GM19452 (cell line): ENCODE results near the gene MRO.
"Not testable (repeated sequence)": the region's sequence is repeated elsewhere in the genome, so short reads cannot be mapped to it uniquely, and the experiment has no call there.

Experiments
- ATAC-seq: cut with Tn5 transposase; IDR thresholded peaks from one replicate; pipeline ENCODE4 v1.9.1; 2021; ENCODE audit not compliant: unreplicated experiment

MRO gene

DNA sequence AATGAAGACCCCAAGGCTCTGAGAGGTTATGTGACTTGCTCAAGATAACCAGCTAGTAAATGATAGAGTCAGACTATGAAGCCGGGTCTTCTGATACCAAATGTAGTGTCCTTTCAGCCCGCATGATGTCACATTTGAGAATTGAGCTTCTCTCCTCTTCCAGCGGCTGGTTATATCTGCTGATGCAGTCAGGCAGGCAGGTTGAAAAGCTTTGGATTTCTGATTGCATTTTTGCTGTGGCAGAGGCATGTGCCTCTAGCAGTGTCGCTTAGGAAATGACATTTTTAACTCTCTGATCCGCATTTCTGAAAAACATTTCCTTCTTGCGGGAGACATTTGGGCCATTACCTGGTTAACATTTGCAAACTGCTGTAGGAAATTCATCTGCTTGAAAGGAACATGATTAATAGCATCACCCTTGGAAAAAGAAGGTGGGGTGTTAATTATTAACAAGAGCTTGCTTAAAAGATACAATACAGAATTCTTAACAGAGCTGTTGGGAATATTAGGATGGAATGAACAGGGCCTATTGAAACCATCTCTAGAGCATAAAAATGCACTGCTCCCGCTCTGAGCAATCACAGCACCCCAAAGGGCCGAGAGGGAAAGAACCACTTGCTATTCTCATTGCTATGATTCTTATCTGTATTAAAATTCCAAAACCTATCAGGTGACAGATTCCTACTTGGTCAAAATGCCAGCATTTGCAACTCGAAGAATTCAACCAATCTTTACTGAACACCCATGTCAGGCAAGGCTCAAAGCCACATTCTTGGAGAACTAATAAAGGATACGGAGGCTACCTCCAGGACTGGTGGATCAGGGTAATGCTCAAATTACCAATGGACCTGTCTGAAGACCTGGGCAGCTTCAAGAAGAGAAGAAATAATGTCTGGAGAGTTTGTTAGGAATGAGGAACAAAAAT is 25.9 kb downstream of the MRO start:
- no peak for ATAC-seq

DNA sequence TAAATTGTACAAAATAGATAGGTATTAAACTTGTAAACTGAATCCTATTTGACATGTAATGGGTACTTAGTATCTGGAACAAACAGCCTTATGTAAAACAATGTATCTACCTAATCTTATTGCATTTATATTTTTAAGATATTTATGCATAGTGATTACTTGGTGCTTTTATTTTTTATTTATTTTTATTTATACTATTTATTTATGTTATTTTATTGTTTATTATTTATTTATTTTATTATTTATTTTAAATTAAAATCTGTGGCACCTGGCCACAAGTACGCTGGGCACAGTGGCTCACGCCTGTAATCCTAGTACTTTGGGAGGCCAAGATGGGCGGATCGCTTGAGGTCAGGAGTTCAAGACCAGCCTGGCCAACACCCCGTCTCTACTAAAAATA is 26.9 kb downstream of the MRO start:
- no peak for ATAC-seq

DNA sequence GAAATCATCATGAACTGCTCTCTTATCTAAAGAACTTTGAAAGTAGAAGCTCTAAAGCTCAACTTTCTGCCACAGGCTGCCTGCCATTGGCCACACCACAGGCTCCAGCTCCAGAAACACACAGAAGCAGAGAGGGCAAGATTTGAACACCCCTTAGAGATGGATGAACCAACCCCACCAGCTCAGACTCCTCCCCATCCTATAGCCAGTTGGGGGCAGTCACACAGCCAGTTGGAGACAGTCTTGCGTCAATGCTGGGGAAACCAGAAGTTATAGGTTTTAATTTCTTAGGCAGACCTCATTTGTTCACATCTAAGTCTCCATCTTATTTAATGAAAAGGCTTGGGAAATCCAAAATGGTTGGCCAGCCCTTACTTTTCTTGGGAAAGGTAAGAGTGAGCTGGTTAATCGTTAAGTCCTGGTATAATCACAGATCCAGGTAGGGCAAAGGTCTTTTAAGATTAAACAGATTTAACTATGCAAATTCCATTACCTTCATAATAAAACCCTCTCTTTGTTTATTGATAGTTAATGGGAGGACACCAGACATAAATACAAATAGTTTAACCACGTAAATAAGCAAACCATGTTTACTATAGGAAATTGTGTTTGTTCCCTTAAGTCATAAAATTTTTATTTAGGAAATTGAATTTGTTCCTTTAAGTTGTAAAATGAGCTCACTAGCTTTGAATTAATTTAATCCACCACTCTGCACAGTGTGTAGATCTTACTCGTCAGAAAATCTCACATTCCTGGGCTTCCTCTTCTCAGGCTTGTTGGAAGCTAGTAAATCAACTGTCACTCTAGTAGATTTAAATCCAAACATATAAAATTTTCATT is 28.0 kb downstream of the MRO start:
- no peak for ATAC-seq

DNA sequence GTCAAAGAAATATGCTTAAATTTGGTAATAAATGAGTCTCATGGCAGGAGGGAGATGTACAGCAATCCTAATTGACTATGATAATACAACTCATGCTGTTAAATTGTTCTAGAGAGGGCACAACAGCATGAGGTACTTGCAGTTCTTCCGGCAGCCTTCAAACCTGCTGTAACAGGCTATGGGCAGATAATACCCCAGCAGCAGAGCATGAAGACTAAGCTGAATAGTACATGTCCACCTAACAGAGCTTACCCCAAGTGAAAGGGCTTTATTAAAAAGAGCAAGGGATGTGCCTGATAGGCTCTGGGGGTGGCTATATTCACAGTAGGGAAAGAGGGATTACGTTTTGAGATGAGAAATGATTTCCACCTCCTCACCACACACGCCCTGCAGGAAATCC is 28.9 kb downstream of the MRO start:
- no peak for ATAC-seq

DNA sequence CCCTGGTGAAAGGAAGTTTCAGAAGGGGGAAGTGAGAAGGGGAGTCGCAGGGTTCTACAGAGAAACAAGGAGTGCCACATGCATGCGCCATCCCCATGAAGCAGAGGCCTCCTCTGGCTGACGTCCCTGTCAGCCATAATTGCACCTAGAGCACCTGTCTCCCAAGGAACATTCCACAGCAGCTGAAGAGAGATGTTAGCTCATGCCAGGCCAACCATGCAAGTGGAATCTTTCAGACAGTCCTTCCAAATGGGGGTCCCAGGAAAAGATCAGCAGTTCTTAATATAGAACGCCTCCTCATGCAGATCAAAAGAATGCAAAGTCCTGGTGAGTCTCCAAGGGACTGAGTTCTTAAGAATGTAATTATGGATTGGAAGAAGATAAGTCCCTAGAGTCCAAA is 29.6 kb downstream of the MRO start:
- ATAC-seq: no peak

DNA sequence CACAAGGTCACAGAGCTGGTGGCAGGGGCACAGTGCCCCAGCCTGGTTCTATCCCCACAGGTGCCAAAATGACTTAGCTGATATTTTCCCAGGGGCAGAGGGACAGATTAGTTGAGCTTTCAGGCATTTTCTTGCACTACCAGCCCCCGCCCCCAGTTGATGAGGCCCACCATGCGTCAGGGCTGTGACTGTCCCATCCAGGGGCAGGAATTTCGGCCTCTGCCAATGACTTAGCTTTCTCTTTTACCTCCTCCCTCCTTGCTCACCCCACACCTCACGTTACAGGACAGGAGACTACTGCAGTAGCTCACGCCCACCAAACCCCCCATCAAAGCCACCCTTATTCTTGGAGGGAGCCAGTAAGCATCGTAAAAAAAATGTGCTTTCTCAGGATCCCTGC is 31.5 kb downstream of the MRO start:
- no peak for ATAC-seq

DNA sequence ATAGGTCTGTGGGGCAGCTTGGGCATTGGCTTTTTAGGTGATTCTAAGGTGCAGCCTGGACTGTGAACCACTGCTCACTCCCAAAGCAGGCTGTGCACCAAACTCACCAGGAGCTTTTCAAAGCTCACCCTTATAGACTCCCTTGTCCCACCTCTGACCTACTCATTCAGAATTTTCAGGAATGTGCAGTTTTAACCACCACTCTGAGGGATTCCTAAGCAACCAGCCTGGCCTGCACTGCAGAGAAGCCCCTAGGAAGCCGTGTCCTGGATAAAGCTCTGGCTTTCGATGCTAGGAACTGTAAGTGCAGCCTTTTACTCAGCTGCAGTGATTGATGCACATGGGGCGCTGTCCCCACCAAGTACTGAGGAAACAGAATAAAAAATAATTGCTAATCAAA is 33.0 kb downstream of the MRO start:
- no peak for ATAC-seq

DNA sequence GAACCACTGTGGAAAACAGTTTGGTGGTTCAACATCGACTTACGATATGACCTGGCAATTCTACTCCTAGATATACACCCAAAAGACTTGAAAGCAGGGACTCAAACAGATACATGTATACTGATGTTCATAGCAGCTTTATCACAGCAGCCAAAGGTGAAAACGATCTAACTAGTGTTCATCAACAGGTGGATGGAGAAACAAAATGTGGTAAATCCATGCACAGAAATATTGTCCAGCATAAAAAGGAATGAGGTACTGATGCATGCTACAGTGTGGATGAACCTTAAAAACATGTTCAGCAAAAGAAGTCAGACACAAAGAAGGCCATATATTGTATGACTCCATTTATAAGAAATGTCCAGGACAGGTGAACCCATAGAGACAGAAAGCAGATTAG is 36.3 kb downstream of the MRO start:
- no peak for ATAC-seq

DNA sequence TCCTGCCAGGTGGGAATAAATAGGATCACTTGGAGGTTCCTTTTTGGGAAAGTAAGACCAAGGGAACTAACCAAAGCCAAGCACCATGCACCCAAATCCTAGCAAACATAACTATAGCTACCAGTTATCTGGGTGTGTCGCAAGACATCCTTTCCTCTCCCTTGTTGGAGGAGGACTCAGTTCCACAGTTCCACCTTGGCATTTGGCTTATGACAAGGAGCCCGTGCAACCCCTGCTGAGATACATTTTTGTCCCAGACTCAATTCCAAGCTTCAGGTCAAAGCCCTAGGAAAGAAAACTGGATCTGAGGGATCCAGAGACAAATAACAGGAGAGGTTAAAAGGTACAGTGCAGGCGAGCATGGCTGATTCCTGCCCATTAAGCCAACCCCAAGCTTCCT is 40.8 kb downstream of the MRO start:
- ATAC-seq: not testable (repeated sequence)

DNA sequence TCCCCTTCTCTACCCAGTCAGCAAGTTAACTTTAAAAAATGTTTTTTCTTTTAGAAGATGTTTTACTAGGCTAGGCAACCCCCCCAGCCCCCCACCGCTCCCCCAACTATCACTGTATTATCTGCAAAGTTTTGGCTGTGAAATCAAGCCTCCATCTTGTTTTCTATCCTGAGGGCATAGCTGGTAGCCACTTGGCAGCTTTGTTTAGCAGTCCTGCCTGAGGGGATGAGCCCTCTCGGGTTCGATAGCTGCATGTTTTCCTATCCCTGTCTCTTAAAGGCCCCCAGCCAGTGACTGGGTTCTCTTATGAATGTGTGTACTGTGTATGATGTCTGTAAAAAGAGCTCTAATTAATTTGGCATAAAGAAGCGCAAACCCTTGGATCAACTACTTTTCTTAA is 43.4 kb downstream of the MRO start:
- ATAC-seq: no peak

DNA sequence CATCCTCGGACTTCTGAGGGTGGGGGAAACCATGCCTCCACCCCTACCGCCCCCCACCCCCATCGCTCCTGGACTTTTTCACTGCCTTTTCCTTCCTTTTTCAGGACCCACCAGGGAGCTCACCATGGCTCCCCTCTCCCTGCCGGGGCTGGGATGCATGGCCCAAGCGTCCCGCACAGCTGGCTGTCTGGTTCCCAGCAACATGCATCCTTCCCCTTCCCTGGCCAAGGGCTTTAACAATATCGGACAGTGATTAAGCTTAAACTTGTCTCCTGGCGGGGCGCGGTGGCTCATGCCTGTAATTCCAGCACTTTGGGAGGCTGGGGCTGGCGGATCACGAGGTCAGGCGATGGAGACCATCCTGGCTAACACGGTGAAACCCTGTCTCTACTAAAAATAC is 44.1 kb downstream of the MRO start:
- no peak for ATAC-seq

DNA sequence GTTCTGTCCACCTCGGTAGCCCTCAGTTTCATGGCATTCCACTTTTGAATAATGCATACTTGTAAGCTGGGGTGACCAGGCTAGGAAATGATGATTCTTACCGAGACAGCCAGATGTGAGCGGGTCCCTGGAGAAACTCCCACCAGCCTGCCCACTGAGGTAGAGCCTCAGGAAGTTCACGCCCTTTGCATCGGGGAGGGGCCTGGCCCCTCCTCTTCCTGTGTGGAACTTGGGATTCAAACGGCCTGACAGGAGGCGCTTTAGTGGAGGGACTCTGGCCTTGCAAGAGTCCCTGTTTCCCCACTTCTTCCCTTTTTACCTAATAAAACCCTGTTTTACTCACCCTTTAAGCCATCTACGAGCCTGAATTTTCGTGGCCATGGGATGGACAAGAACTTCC is 44.6 kb downstream of the MRO start:
- no peak for ATAC-seq

DNA sequence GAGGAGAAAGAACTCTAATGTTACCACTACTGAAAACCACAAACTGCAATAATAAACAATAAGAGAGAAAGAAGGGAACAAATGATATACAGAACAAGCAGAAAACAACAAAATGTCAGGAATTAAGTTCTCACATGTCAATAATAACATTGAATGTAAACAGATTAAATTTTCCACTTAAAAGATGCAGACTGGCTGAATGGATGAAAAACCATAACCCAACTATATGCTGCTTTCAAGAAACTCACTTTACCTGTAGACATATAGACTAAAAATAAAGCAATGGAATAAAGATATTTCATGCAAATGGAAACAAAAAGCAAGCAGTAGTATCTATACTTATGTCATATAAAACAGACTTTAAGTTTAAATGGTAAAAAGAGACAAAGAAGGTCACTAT is 50.4 kb downstream of the MRO start:
- no peak for ATAC-seq

DNA sequence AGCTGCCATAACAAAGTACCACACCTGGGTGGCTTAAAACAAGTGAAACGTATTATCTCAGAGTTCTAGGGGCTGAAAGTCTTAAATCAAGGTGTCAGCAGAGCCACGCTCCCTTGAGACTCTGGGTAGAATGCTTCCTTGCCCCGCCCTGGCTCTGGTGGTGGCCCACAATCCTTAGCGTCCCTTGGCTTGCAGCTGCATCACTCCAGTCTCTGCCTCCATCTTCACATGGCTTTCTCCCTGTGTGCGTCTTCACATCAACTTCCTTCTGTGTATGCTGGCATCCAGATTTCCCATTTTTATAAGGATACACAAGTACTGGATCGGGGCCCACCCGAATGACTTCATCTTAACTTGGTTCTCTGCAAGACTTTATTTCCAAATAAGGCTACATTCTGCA is 62.5 kb downstream of the MRO start:
- ATAC-seq: no peak

DNA sequence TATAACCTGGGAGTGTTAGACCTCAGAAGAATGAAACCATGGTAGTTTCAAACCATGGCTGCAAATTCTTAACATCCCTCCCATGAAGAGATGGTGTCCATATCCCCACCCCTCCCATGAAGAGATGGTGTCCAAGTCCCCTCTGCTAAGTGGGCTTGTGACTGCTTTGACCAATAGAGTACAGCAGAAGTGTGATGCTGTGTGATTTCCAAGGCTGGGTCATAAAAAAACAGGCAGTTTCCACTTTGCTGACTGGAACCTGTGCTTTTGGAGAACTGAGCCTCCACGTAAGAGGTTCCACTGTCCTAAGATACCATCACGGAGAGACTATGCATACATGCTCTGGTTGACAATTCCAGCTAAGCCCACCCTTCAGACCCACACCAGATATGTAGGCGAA is 65.5 kb downstream of the MRO start:
- ATAC-seq: no peak

DNA sequence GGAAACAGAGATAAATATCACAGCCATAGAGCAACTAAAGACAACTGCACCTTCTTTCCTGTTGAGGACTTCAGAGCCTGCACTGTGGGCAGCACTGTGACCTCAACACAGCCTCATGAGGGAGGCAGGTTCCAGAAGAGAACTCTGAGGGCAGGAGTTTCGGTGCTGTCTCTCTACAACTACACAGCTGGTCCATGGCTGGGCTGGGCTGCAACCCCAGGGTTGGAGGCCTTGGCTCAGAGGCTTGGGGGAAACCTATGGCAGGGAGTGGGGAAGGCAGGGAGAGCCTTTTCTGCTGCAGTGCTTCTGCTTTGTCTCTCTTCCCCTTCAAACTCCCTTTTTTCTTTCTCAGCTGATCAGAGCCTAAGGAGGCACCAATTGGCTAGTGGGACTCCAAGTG is 66.5 kb downstream of the MRO start:
- ATAC-seq: no peak

DNA sequence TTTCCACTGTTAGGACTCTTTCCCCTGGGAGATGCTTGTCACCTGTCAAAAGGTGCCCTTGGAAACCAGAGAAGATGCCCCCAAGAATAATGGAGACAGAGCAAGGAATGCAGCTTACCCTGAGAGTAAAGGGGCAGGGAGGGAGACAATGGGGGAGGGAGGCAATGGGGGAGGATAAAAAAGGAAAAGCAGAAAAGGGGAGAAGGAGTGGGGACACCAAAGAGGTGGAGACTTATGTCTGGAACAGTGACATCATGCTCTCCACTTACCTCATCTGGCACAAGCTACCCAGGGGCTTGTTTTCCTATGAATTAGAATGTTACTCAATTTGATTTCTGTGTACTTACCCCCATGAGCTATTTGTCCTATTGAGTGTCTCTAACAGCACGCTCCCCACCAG is 67.9 kb downstream of the MRO start:
- ATAC-seq: no peak

DNA sequence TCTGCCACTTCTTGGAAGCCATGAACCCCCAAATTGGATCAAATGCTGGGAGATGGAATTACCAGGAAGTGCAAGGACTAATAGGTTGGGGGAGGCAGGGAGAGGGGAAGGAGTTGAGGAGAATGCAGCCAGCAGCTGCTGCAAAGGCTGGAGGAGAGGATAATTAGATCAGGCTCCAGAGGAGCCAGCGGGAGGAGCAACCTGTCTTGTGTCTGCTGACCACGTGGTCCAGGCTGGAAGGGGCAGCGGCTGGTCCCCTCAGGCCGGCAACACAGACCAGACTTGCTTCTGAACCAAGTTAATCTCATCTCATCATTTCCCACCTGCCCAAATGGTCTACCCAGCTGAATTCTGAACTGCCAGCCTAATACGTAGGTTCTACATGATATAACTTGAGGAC is 68.3 kb downstream of the MRO start:
- no peak for ATAC-seq

DNA sequence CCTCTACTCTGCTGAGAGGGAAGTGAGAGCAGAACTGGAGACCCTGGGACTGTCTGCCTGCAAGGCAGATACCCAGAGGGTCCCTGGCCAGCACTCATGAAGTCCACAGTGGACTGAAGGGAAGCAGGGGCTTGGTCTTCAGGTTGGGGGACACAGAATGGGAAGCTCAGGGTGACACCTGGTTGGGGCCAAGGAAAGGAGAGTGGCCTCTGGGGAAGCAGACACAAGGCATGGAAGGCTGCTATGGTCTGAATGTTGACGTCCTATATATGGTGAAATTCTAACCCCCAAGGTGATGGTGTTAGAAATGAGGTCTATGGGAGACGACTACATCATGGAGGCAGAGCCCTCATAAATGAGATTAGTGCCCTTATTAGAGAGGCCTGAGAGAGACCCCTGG is 69.3 kb downstream of the MRO start:
- no peak for ATAC-seq

DNA sequence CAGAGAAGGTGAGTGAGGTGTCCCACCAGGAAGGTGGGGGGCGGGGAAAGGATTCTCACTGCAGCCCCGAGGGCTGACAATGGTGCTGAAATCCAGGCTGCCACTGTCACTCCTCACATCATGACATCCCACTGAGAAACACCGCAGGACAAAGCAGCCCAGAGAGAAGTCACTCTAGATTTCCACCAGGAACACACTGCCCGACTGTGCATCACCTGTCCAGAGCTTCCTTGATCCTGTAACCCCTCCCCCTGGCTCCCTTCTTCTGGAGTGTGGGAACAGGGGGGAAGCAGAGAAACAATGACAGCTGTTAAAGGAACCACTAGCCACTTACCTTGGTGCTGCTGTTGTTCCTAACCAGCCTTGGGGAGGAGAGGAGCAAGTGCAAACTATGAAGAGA is 69.9 kb downstream of the MRO start:
- no peak for ATAC-seq

DNA sequence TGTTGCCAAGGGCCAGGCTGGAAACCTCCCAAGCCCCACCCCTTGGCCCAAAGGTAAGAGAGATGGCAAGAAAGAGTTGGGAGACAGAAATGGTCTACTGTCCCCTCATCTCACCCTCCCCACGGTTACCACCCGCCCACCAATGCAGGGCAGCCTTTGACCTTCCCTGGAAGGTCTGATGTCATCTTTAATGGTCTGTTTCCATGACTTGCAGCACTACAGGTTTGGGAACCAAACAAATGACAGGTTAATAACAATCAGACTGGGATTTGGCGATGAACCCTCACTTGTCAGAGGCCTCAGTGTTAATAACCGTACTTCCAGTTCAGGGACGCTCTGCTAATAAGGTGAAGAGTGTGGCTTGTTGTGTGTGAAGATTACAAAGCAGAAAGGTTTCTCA is 70.4 kb downstream of the MRO start:
- no peak for ATAC-seq
